ENCODE data around the gene NAV2.

NAV2 gene

GRCh38 chr11:19677381-19678080 is 35.1 kb upstream of the NAV2 start:
- H3K36me3 Mint-ChIP-seq (ENCODE audit: low read depth): no peaks in the 10 kb centered on the region
- H3K27ac Mint-ChIP-seq: no peak overlapping the region
- DNase-seq: no peak
- no peak overlapping the region for H3K4me3 Mint-ChIP-seq
- H3K4me1 Mint-ChIP-seq: no peaks in the 10 kb centered on the region
- ATAC-seq: no peak
- peaks cover 14% of the 10 kb centered on the region for H3K27me3 Mint-ChIP-seq
- no peaks in the 10 kb centered on the region for H3K9me3 Mint-ChIP-seq

GRCh38 chr11:19679952-19680828 is 32.4 kb upstream of the NAV2 start:
- no peaks in the 10 kb centered on the region for H3K36me3 Mint-ChIP-seq (ENCODE audit: low read depth)
- H3K4me1 Mint-ChIP-seq: no peaks in the 10 kb centered on the region
- H3K27ac Mint-ChIP-seq: no peak overlapping the region
- H3K4me3 Mint-ChIP-seq: no peak overlapping the region
- ATAC-seq (no peak), DNase-seq (no peak)
- H3K9me3 Mint-ChIP-seq: no peaks in the 10 kb centered on the region
- peaks cover 14% of the 10 kb centered on the region for H3K27me3 Mint-ChIP-seq

- Mint-ChIP-seq H3K4me1 (no peaks in the 10 kb centered on the region), H3K9me3 (no peaks in the 10 kb centered on the region), H3K27ac (no peak overlapping the region), H3K27me3 (peaks cover 14% of the 10 kb centered on the region), H3K4me3 (no peak overlapping the region), H3K36me3 (ENCODE audit: low read depth) (no peaks in the 10 kb centered on the region)
- DNase-seq (no peak), ATAC-seq (no peak)
Observed at GRCh38 chr11:19680829-19681368, 31.7 kb upstream of the NAV2 start.

- peaks cover 14% of the 10 kb centered on the region for H3K27me3 Mint-ChIP-seq
- H3K4me3 Mint-ChIP-seq: no peak overlapping the region
- ATAC-seq (no peak), DNase-seq (no peak)
- no peaks in the 10 kb centered on the region for H3K9me3 Mint-ChIP-seq
- H3K4me1 Mint-ChIP-seq: no peaks in the 10 kb centered on the region
- H3K36me3 Mint-ChIP-seq (ENCODE audit: low read depth): no peaks in the 10 kb centered on the region
- H3K27ac Mint-ChIP-seq: no peak overlapping the region
Observed at GRCh38 chr11:19683141-19683805, 29.4 kb upstream of the NAV2 start.

GRCh38 chr11:19683862-19684491 is 28.7 kb upstream of the NAV2 start:
- H3K36me3 Mint-ChIP-seq (ENCODE audit: low read depth): no peaks in the 10 kb centered on the region
- ATAC-seq (no peak), DNase-seq (no peak)
- H3K27me3 Mint-ChIP-seq: peaks cover 14% of the 10 kb centered on the region
- H3K4me1 Mint-ChIP-seq: no peaks in the 10 kb centered on the region
- H3K9me3 Mint-ChIP-seq: no peaks in the 10 kb centered on the region
- H3K4me3 Mint-ChIP-seq: no peak overlapping the region
- no peak overlapping the region for H3K27ac Mint-ChIP-seq

- DNase-seq (no peak), ATAC-seq (no peak)
- Mint-ChIP-seq H3K4me3 (no peak overlapping the region), H3K27me3 (peaks cover 2% of the 10 kb centered on the region), H3K27ac (no peak overlapping the region), H3K9me3 (no peaks in the 10 kb centered on the region), H3K4me1 (no peaks in the 10 kb centered on the region), H3K36me3 (ENCODE audit: low read depth) (no peaks in the 10 kb centered on the region)
Observed at GRCh38 chr11:19686234-19686633, 26.4 kb upstream of the NAV2 start.

GRCh38 chr11:19687392-19687791 is 25.2 kb upstream of the NAV2 start:
- Mint-ChIP-seq H3K4me1 (no peaks in the 10 kb centered on the region), H3K9me3 (no peaks in the 10 kb centered on the region), H3K27me3 (peaks cover 6% of the 10 kb centered on the region), H3K4me3 (no peak overlapping the region), H3K27ac (no peak overlapping the region), H3K36me3 (ENCODE audit: low read depth) (no peaks in the 10 kb centered on the region)
- DNase-seq: no peak
- no peak for ATAC-seq

GRCh38 chr11:19689281-19690000 is 23.2 kb upstream of the NAV2 start:
- ATAC-seq (no peak), DNase-seq (no peak)
- Mint-ChIP-seq H3K27me3 (peaks cover 7% of the 10 kb centered on the region), H3K4me3 (no peak overlapping the region), H3K27ac (no peak overlapping the region), H3K4me1 (no peaks in the 10 kb centered on the region), H3K9me3 (no peaks in the 10 kb centered on the region), H3K36me3 (ENCODE audit: low read depth) (no peaks in the 10 kb centered on the region)

- no peak overlapping the region for H3K4me3 Mint-ChIP-seq
- no peaks in the 10 kb centered on the region for H3K36me3 Mint-ChIP-seq (ENCODE audit: low read depth)
- DNase-seq (no peak), ATAC-seq (no peak)
- H3K4me1 Mint-ChIP-seq: no peaks in the 10 kb centered on the region
- peaks cover 7% of the 10 kb centered on the region for H3K27me3 Mint-ChIP-seq
- H3K9me3 Mint-ChIP-seq: no peaks in the 10 kb centered on the region
- no peak overlapping the region for H3K27ac Mint-ChIP-seq
Observed at GRCh38 chr11:19690885-19691284, 21.8 kb upstream of the NAV2 start.

GRCh38 chr11:19691815-19692500 is 20.7 kb upstream of the NAV2 start:
- Mint-ChIP-seq H3K27ac (no peak overlapping the region), H3K4me3 (no peak overlapping the region), H3K27me3 (peaks cover 7% of the 10 kb centered on the region), H3K4me1 (no peaks in the 10 kb centered on the region), H3K36me3 (ENCODE audit: low read depth) (no peaks in the 10 kb centered on the region), H3K9me3 (no peaks in the 10 kb centered on the region)
- DNase-seq (no peak), ATAC-seq (no peak)

- Mint-ChIP-seq H3K36me3 (ENCODE audit: low read depth) (no peaks in the 10 kb centered on the region), H3K27me3 (peaks cover 8% of the 10 kb centered on the region), H3K9me3 (no peaks in the 10 kb centered on the region), H3K4me1 (no peaks in the 10 kb centered on the region), H3K4me3 (no peak overlapping the region), H3K27ac (no peak overlapping the region)
- ATAC-seq (no peak), DNase-seq (no peak)
Observed at GRCh38 chr11:19693146-19693545, 19.5 kb upstream of the NAV2 start.

- Mint-ChIP-seq H3K36me3 (ENCODE audit: low read depth) (no peaks in the 10 kb centered on the region), H3K4me3 (no peak overlapping the region), H3K9me3 (no peaks in the 10 kb centered on the region), H3K27me3 (peaks cover 12% of the 10 kb centered on the region), H3K27ac (no peak overlapping the region), H3K4me1 (no peaks in the 10 kb centered on the region)
- ATAC-seq: no peak
- no peak for DNase-seq
Observed at GRCh38 chr11:19694796-19695345, 17.8 kb upstream of the NAV2 start.

- Mint-ChIP-seq H3K9me3 (no peaks in the 10 kb centered on the region), H3K4me1 (no peaks in the 10 kb centered on the region), H3K27me3 (peaks cover 12% of the 10 kb centered on the region), H3K36me3 (ENCODE audit: low read depth) (no peaks in the 10 kb centered on the region), H3K27ac (no peak overlapping the region), H3K4me3 (no peak overlapping the region)
- ATAC-seq (no peak), DNase-seq (no peak)
Observed at GRCh38 chr11:19696073-19696472, 16.6 kb upstream of the NAV2 start.

All from activated naive CD8-positive, alpha-beta T cell treated with anti-CD3 and anti-CD28 coated beads, Interleukin-2, amount 50 U/mL, for 24 hours (primary cell).